Thyroid gland (tissue), 4 donors: ENCODE data around the gene HMCES. TPM values are rescaled to one million over a fixed set of nuclear protein-coding genes. Genes with fewer than 3 reads are reported as not detected.

ENCODE experiments used
- DNase-seq, 2 donors: peaks; one replicate each; pipeline ENCODE4 v3.0.0-alpha.2; 2019
- H3K27ac ChIP-seq, 3 donors: fragments of 200-600 bp; sonication (generic); 1 replicate in 2 of 3; 2 replicates in 1 of 3; pipeline ENCODE4 v1.5.1; 2016 to 2019; ENCODE audit warnings: mild to moderate bottlenecking in 1 of 3, moderate library complexity in 1 of 3
- H3K27me3 ChIP-seq: fragments of 200-600 bp; sonication (generic); one replicate; pipeline ENCODE4 v1.5.1; 2019
- H3K36me3 ChIP-seq, 2 donors: fragments of 200-600 bp; sonication (generic); one replicate each; pipeline ENCODE4 v1.5.1; 2016 to 2019
- H3K4me1 ChIP-seq, 2 donors: fragments of 200-600 bp; sonication (generic); one replicate each; pipeline ENCODE4 v1.5.1; 2017 to 2019
- H3K4me3 ChIP-seq, 3 donors: fragments of 200-600 bp; sonication (generic); replicated peaks in 1 of 3; 1 replicate in 2 of 3; 2 replicates in 1 of 3; pipeline ENCODE4 v1.5.1; 2016; ENCODE audit warnings: mild to moderate bottlenecking in 1 of 3
- H3K9me3 ChIP-seq: fragments of 200-600 bp; sonication (generic); one replicate; pipeline ENCODE4 v1.5.1; 2017
- POLR2A ChIP-seq, 2 donors: fragments of 450-650 bp; IDR thresholded peaks; one replicate each; pipeline ENCODE4 v1.6.1; 2017; ENCODE audit warnings: antibody characterized with exemption in 2 of 2, mild to moderate bottlenecking in 2 of 2, moderate library complexity in 1 of 2
- WGBS, 2 donors: methylation state at CpG; one replicate each; pipeline ENCODE4 v1.1.5; 2017; 5-methylcytosine and 5-hydroxymethylcytosine counted together
- intact Hi-C: fragments of 100-400 bp; cut with DNase I; formaldehyde crosslinking; loops from one replicate; pipeline ENCODE4 v1.15.1; 2023
- total RNA-seq, 4 donors: library from RNA; depleted of rRNA; stranded (reverse); fragments of >200 nt; gene quantifications; one replicate each; pipeline ENCODE4 v1.2.3, GENCODE V29; 2016
- TF ChIP-seq, protein P1 (sequence below), 6 experiments: fragments of 200-600 bp in 3 of 6; fragments of 450-650 bp in 3 of 6; sonication (generic) in 3 of 6; IDR thresholded peaks; one replicate each; pipeline ENCODE4 v1.5.1; 2016 to 2019; ENCODE audit warnings: antibody characterized with exemption in 6 of 6, mild to moderate bottlenecking in 2 of 6, inconsistent platforms in 1 of 6, moderate library complexity in 1 of 6

HMCES gene
- total RNA-seq, 4 donors from 2014 or later = 23.7 to 30.9 (median 26.0) TPM

DNA sequence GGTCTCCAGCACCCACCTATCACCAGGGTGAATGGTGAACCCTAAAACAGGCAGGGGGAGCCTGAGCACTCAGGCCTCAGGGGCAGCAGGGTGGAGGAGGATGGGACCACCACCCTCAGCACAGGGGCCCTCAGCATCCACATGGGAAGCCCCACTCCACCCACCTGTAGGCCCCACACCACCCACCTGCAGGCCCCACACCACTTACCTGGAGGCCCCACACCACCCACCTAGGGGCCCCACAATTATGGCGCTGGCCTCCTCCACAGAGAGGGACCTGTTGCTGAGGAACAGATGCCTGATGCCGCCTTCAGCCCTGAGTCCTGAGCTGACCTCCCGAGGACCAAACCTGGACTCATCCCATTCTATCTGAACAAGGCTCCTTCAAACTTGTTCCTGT, 46.7 kb downstream of the HMCES start:
- Histone ChIP-seq H3K36me3 (peaks cover 0 to 3% of the 10 kb centered on the region in 2 donors), H3K27ac (no peak overlapping the region), H3K4me3 (no peak overlapping the region), H3K4me1 (no peaks in the 10 kb centered on the region), H3K9me3 (no peaks in the 10 kb centered on the region), H3K27me3 (no peaks in the 10 kb centered on the region)
- DNase-seq = no peak
- 78 to 100% methylated on average over 3 of the region's 3 CpGs for WGBS, 2 donors
- intact Hi-C loops = no loop called here
- no peak for TF ChIP-seq POLR2A (IDR thresholded peaks at IDR 0.05)
- TF ChIP-seq, protein P1, sequence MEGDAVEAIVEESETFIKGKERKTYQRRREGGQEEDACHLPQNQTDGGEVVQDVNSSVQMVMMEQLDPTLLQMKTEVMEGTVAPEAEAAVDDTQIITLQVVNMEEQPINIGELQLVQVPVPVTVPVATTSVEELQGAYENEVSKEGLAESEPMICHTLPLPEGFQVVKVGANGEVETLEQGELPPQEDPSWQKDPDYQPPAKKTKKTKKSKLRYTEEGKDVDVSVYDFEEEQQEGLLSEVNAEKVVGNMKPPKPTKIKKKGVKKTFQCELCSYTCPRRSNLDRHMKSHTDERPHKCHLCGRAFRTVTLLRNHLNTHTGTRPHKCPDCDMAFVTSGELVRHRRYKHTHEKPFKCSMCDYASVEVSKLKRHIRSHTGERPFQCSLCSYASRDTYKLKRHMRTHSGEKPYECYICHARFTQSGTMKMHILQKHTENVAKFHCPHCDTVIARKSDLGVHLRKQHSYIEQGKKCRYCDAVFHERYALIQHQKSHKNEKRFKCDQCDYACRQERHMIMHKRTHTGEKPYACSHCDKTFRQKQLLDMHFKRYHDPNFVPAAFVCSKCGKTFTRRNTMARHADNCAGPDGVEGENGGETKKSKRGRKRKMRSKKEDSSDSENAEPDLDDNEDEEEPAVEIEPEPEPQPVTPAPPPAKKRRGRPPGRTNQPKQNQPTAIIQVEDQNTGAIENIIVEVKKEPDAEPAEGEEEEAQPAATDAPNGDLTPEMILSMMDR (IDR thresholded peaks at IDR 0.05) = no peak

DNA sequence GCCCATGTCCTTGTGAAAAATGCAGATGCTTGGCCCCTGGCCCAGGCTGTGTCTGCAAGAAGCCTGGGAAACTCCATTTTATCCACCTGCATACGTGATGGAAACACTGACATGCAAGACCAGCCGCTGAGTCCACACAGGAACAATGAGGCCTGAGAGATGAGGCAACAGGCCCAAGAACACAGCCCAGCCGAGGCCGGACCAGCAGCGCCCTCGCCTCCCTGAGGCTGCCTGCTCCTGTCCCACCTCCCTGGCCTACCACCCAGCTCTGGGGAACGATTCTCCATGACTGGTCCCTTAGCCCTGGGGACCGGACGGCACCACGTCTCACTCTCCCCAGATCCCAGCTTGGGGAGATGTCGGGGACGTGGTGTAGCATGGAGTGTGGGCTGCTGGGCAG, 47.5 kb downstream of the HMCES start:
- Histone ChIP-seq H3K4me3 (no peak overlapping the region), H3K9me3 (no peaks in the 10 kb centered on the region), H3K27ac (no peak overlapping the region), H3K4me1 (no peaks in the 10 kb centered on the region), H3K27me3 (no peaks in the 10 kb centered on the region), H3K36me3 (peaks cover 0 to 2% of the 10 kb centered on the region in 2 donors)
- DNase-seq = no peak
- TF ChIP-seq, protein P1 (IDR thresholded peaks at IDR 0.05) = no peak
- no peak for TF ChIP-seq POLR2A (IDR thresholded peaks at IDR 0.05)
- intact Hi-C loops = no loop called here
- 88 to 93% methylated on average over 8 to 9 of the region's 12 CpGs for WGBS, 2 donors

DNA sequence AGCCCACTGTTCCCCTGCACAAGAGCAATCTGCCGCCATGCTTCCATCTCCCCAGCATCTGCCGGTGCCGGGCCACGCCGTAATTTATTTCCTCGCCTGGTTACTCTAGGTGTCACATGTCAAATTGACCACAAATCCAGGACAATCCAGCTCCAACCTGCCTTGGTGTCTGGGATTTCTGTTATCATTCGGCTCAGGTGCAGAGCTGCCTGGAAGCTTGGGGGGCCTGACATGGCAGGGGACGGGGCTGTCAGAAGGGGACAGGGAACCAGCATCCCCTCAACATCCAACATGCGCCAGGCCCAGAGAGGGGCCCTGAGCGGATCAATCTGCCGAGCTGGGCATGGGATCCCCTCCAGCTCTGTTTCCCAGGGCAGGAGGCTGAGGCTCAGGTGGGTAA, 47.9 kb downstream of the HMCES start:
- 91 to 94% methylated on average over 7 to 11 of the region's 11 CpGs for WGBS, 2 donors

DNA sequence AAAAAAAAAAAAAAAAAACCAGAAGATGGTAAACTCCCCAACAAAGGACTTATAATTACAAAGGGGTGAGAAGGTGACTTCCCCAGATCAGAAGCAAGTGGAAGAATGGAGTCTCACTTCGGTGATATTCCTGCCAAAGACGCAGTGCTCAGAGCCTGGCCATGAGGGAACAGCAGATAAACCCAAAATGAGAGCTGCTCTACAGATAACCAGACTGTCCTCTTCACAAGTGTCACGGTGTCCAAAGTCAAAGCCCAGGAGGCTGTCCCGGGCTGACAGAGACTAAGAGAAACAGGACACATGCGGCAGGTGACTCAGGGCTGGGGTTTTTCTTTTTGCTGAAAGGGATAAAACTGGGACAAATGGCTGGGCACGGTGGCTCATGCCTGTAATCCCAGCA, 48.8 kb downstream of the HMCES start:
- Histone ChIP-seq H3K4me1 (no peaks in the 10 kb centered on the region), H3K9me3 (no peaks in the 10 kb centered on the region), H3K4me3 (no peak overlapping the region), H3K27ac (no peak overlapping the region), H3K36me3 (no peaks in the 10 kb centered on the region), H3K27me3 (no peaks in the 10 kb centered on the region)
- TF ChIP-seq POLR2A (IDR thresholded peaks at IDR 0.05) = no peak
- TF ChIP-seq, protein P1 (IDR thresholded peaks at IDR 0.05) = no peak
- intact Hi-C loops = no loop called here
- no peak for DNase-seq
- 92% methylated on average over 6 of the region's 6 CpGs for WGBS, 2 donors

More for the DNA sequence above, 47.9 kb downstream of the HMCES start:
- H3K4me3 ChIP-seq = no peak overlapping the region
- H3K4me1 ChIP-seq = no peaks in the 10 kb centered on the region
- no peak for TF ChIP-seq POLR2A (IDR thresholded peaks at IDR 0.05)
- TF ChIP-seq, protein P1 (IDR thresholded peaks at IDR 0.05) = no peak
- H3K36me3 ChIP-seq = no peaks in the 10 kb centered on the region
- no peaks in the 10 kb centered on the region for H3K9me3 ChIP-seq
- intact Hi-C loops = no loop called here
- H3K27ac ChIP-seq = no peak overlapping the region
- H3K27me3 ChIP-seq = no peaks in the 10 kb centered on the region
- no peak for DNase-seq

DNA sequence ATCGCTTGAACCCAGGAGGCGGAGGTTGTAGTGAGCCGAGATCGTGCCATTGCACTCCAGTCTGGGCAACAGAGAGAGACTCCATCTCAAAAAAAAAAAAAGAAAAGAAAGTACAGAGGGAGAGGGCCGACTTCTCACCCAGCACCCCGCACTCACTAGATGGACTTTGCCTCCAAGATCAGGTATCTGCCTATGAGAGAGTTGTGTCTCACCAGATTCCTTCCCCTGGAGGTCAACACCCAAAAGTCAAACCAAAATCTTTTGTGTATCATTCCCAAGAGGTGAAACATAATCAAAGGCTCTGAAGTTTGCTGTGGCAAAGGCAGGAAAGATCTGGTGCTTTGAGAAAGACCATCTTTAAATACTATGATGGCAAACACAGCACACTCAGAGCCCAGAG, 51.2 kb downstream of the HMCES start:
- 84 to 91% methylated on average over 6 of the region's 6 CpGs for WGBS, 2 donors
- TF ChIP-seq, protein P1 (IDR thresholded peaks at IDR 0.05) = no peak
- no peak for TF ChIP-seq POLR2A (IDR thresholded peaks at IDR 0.05)
- no peaks in the 10 kb centered on the region for H3K27me3 ChIP-seq
- no peak for DNase-seq
- no peaks in the 10 kb centered on the region for H3K36me3 ChIP-seq
- no peak overlapping the region for H3K27ac ChIP-seq
- no peak overlapping the region for H3K4me3 ChIP-seq
- intact Hi-C loops = no loop called here
- H3K4me1 ChIP-seq = no peaks in the 10 kb centered on the region
- no peaks in the 10 kb centered on the region for H3K9me3 ChIP-seq
